HT1080 (cell line): Measurements from ENCODE around the gene CREB3L2. TPM values are rescaled to one million over a fixed set of nuclear protein-coding genes. Genes with fewer than 3 reads are reported as not detected.
"Not testable (repeated sequence)": the region's sequence is repeated elsewhere in the genome, so short reads cannot be mapped to it uniquely, and the experiment has no call there.

ENCODE experiments used
- DNase-seq: peaks from one replicate; pipeline ENCODE4 v3.0.0-alpha.2; 2015; ENCODE audit warnings: low read depth
- total RNA-seq: library from RNA; depleted of rRNA; stranded (reverse); fragments of >200 nt; shearing (Covaris generic); gene quantifications from 2 replicates; pipeline ENCODE4 v1.2.3, GENCODE V29; 2014

CREB3L2 gene
- total RNA-seq, 1 experiment from 2014 or later, result 18.8 TPM

- peak; percentile 67 for DNase-seq
Measured at GRCh38 chr7:137970253-137970975, 31.5 kb downstream of the CREB3L2 start.

- no peak for DNase-seq
Measured at GRCh38 chr7:137969828-137970227, 32.1 kb downstream of the CREB3L2 start.

GRCh38 chr7:137968890-137969289 is 33.0 kb downstream of the CREB3L2 start:
- DNase-seq, result no peak

GRCh38 chr7:137968339-137968738 is 33.5 kb downstream of the CREB3L2 start:
- DNase-seq, result not testable (repeated sequence)

- peak; percentile 92 for DNase-seq
Measured at GRCh38 chr7:137967143-137968018, 34.5 kb downstream of the CREB3L2 start.

GRCh38 chr7:137966641-137967142 is 35.2 kb downstream of the CREB3L2 start:
- no peak for DNase-seq

GRCh38 chr7:137965942-137966640 is 35.8 kb downstream of the CREB3L2 start:
- no peak for DNase-seq

- DNase-seq, result no peak
Measured at GRCh38 chr7:137964824-137965545, 36.9 kb downstream of the CREB3L2 start.

GRCh38 chr7:137962875-137963507 is 38.9 kb downstream of the CREB3L2 start:
- no peak for DNase-seq

- DNase-seq, result no peak
Measured at GRCh38 chr7:137962491-137962874, 39.4 kb downstream of the CREB3L2 start.

- peak; percentile 36 for DNase-seq
Measured at GRCh38 chr7:137961200-137962177, 40.4 kb downstream of the CREB3L2 start.

- DNase-seq, result no peak
Measured at GRCh38 chr7:137960020-137960419, 41.9 kb downstream of the CREB3L2 start.

- no peak for DNase-seq
Measured at GRCh38 chr7:137958470-137959431, 43.1 kb downstream of the CREB3L2 start.

- DNase-seq, result no peak
Measured at GRCh38 chr7:137957887-137958286, 44.0 kb downstream of the CREB3L2 start.

GRCh38 chr7:137956591-137956990 is 45.3 kb downstream of the CREB3L2 start:
- no peak for DNase-seq

- DNase-seq, result no peak
Measured at GRCh38 chr7:137956183-137956582, 45.7 kb downstream of the CREB3L2 start.

GRCh38 chr7:137954614-137955013 is 47.3 kb downstream of the CREB3L2 start:
- no peak for DNase-seq
